Cardiac muscle cell (in vitro differentiated cells and primary cell): ENCODE results near the gene DAB1. TPM values are rescaled to one million over a fixed set of nuclear protein-coding genes. Genes with fewer than 3 reads are reported as not detected.

Experiments
- DNase-seq, 2 donors: peaks; one replicate each; pipeline versions ENCODE4 v3.0.0 to v3.0.0-alpha.2; 2010 to 2017; ENCODE audit warnings: low read depth in 1 of 2, low spot score in 1 of 2
- H3K27ac ChIP-seq: fragments of 200-600 bp; sonication (generic); 2 replicates; pipeline ENCODE4 v1.5.1; 2016
- H3K27me3 ChIP-seq: fragments of 200-600 bp; sonication (generic); 2 replicates; pipeline ENCODE4 v1.6.0; 2016; ENCODE audit warnings: control low read depth
- H3K36me3 ChIP-seq: fragments of 200-600 bp; sonication (generic); 2 replicates; pipeline ENCODE4 v1.5.1; 2016; ENCODE audit warnings: control low read depth
- H3K4me1 ChIP-seq: fragments of 200-600 bp; sonication (generic); 2 replicates; pipeline ENCODE4 v1.8.1; 2017; ENCODE audit warnings: low read depth, mild to moderate bottlenecking, mixed run types
- H3K4me3 ChIP-seq: fragments of 200-600 bp; sonication (generic); 2 replicates; pipeline ENCODE4 v1.5.1; 2016; ENCODE audit warnings: mild to moderate bottlenecking
- H3K9me3 ChIP-seq: fragments of 200-600 bp; sonication (generic); 2 replicates; pipeline ENCODE4 v1.5.1; 2017; ENCODE audit warnings: low read depth, mild to moderate bottlenecking, control low read depth
- polyA plus RNA-seq: library from polyadenylated mRNA; unstranded; fragments of >200 nt; fragmentation: Nextera tagmentation; extraction: Ambion mirVana; gene quantifications from 2 replicates; pipeline ENCODE4 v1.2.1, GENCODE V29; 2016
- total RNA-seq: library from RNA; depleted of rRNA; stranded (reverse); fragments of >200 nt; gene quantifications from 2 replicates; pipeline ENCODE4 v1.2.3, GENCODE V29; 2016
- TF ChIP-seq, protein P1 (sequence below): IDR thresholded peaks from 2 replicates; pipeline ENCODE4 v1.5.1; 2012; ENCODE audit warnings: low read depth, mild to moderate bottlenecking, low read length

DAB1 gene
- total and polyA plus RNA-seq, 2 experiments from 2014 or later = 24.1 to 26.6 TPM

DNA sequence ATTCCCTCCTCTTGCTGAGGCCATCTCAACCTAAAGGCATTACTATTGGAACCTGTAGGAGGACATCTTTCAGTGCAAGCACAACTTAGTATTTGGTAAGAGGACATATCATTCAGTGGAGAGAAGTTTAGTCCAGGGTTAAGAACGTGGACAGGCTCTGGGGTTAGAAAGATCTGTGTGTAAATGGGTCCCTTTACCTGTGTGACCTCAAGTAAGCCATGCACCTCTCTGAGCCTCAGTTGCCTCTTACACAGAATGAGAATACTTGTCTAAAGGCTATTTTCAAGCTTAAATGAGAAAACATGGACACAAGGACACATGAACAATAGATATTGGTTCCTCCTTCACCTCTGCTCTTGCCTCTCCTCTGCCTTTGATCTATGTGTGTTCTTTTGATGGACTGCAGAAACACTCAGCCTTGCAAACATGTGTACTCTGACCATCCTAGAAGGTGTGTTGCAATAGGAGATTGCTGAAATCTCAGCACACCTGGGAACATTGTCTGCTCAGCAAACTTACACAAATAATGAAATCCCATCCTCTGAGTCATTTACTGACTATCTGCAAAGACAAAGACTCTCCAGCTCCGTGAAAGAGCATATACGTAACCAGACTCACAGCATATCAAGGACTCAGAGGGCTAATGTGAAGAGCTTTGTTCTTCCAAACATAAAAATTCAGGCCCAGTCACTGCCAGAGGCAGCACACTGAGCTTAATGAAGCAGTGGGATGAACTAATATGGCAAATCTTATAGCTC lies 143.8 kb downstream of the DAB1 start:
- TF ChIP-seq, protein P1, sequence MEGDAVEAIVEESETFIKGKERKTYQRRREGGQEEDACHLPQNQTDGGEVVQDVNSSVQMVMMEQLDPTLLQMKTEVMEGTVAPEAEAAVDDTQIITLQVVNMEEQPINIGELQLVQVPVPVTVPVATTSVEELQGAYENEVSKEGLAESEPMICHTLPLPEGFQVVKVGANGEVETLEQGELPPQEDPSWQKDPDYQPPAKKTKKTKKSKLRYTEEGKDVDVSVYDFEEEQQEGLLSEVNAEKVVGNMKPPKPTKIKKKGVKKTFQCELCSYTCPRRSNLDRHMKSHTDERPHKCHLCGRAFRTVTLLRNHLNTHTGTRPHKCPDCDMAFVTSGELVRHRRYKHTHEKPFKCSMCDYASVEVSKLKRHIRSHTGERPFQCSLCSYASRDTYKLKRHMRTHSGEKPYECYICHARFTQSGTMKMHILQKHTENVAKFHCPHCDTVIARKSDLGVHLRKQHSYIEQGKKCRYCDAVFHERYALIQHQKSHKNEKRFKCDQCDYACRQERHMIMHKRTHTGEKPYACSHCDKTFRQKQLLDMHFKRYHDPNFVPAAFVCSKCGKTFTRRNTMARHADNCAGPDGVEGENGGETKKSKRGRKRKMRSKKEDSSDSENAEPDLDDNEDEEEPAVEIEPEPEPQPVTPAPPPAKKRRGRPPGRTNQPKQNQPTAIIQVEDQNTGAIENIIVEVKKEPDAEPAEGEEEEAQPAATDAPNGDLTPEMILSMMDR = no peak
- no peaks in the 10 kb centered on the region for H3K27me3 ChIP-seq
- no peaks in the 10 kb centered on the region for H3K36me3 ChIP-seq
- DNase-seq = no peak
- peaks cover 18% of the 10 kb centered on the region for H3K4me1 ChIP-seq
- peak overlapping the region; percentile 40 for H3K27ac ChIP-seq
- H3K4me3 ChIP-seq = no peak overlapping the region
- no peaks in the 10 kb centered on the region for H3K9me3 ChIP-seq

DNA sequence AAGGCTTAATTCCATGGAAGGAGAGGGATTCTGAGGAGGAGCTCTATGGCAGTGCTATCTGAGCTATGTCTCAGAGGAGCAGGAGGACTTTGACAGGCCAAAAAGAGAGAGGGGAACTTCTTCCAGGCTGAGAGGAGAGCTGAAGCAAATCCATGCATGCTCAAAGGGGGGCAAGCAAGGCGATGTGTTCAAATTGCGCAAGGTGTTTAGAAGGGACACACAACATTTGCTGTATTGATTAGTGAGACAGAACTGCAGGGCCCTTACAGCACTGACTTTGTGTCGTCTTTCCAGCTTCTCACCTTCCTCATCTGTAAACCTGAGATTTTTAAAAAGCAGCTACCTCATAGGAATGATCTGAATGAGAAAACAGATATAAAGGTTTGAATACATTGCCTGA lies 145.3 kb downstream of the DAB1 start:
- TF ChIP-seq, protein P1 = no peak
- Histone ChIP-seq H3K9me3 (no peaks in the 10 kb centered on the region), H3K27ac (no peak overlapping the region), H3K27me3 (no peaks in the 10 kb centered on the region), H3K36me3 (no peaks in the 10 kb centered on the region), H3K4me1 (peaks cover 18% of the 10 kb centered on the region), H3K4me3 (no peak overlapping the region)
- DNase-seq = no peak

DNA sequence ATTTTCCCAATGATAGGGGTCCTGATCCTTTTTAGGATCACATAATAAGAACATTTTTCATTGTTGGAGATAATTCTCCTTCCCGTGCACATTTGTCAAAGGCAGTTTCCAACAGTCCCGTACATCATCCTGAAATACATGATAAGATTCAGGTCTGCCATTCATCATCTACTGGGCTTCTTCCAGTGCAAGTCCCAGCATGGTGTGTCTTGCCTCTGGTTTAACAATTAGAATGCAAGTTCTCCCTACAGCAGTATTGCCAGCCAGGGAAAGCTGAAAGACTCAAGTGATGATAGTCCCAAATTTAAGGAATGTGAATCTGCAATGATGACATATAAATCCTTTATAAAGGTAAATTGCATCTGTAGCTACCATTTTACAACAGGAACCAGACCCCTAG lies 146.2 kb downstream of the DAB1 start:
- Histone ChIP-seq H3K4me3 (no peak overlapping the region), H3K27ac (no peak overlapping the region), H3K4me1 (peaks cover 18% of the 10 kb centered on the region), H3K9me3 (no peaks in the 10 kb centered on the region), H3K36me3 (no peaks in the 10 kb centered on the region), H3K27me3 (no peaks in the 10 kb centered on the region)
- TF ChIP-seq, protein P1 = no peak
- no peak for DNase-seq

DNA sequence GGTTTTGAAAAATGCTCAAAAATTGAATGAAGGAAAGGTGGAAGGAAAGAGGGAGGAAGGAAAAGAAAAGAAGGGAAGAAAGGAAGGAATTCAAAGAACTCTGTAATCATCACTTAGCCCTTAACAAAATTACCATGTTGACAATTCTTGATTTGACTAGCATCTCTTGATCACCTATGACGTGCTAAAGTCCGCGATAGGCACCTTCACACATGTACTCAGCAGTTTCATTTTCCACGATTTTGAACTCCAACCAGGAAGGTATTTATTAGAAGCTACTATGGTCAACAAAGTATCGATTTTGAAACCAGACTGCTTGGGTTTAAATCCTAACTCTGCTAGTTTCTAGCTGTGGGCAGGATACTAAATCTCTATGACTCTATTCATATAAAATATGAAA lies 146.9 kb downstream of the DAB1 start:
- Histone ChIP-seq H3K36me3 (no peaks in the 10 kb centered on the region), H3K9me3 (no peaks in the 10 kb centered on the region), H3K4me3 (no peak overlapping the region), H3K4me1 (peaks cover 18% of the 10 kb centered on the region), H3K27ac (no peak overlapping the region), H3K27me3 (no peaks in the 10 kb centered on the region)
- TF ChIP-seq, protein P1 = no peak
- no peak for DNase-seq

DNA sequence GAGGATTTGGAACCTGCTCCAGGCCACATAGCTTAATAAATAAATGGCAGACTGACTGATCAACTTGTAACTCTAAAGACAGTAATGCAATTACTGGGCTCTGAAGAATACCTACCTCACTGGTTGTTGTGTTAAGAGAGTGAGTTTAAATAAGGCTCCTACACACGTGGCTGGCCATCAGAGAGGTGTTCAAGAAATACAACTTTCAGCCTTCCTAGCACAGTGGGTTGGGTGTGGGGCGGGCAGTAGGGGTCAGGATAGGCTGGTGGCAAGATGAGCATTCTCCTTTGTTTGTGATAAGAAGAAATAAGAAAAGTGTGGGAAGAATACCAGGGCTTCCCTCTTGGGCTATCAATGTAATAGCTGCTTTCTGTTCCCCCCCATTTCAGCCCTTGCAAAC lies 151.3 kb downstream of the DAB1 start:
- Histone ChIP-seq H3K4me3 (no peak overlapping the region), H3K36me3 (no peaks in the 10 kb centered on the region), H3K27ac (no peak overlapping the region), H3K27me3 (no peaks in the 10 kb centered on the region), H3K4me1 (no peaks in the 10 kb centered on the region), H3K9me3 (no peaks in the 10 kb centered on the region)
- TF ChIP-seq, protein P1 = no peak
- DNase-seq = no peak
